ENCODE results near the gene SPSB1. TPM values are rescaled to one million over a fixed set of nuclear protein-coding genes. Genes with fewer than 3 reads are reported as not detected.

SPSB1 gene
- total RNA-seq, 1 donor from 2014 or later, result 1.3 TPM

- Mint-ChIP-seq H3K27ac (ENCODE audit: unreplicated experiment) (no peak overlapping the region), H3K4me3 (no peak overlapping the region), H3K36me3 (ENCODE audit: low read depth) (no peaks in the 10 kb centered on the region)
Measured at GRCh38 chr1:9402256-9402616, 109.5 kb downstream of the SPSB1 start.

DNA sequence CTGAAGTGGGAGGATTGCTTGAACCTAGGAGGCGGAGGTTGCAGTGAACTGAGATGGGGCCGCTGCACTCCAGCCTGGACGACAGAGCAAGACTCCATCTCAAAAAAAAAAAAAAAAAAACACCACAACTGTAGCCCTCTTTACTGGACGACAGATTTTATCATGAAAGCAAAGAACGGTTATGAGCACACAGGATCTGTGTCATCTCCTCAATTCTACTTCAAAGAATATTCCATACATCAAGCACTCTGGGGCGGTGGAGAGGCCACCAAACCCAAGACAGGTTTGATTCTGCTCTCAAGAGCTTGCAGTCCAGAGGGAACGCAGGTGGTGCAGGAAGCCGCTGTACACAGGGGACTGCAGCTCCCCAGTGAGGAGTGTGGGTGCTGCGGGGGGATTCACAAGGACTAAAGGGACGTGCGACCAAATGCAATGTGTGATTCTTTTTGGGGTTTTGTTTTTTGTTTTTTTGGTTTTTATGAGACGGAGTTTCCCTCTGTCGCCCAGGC lies 110.1 kb downstream of the SPSB1 start:
- H3K4me3 Mint-ChIP-seq, result no peak overlapping the region

More at GRCh38 chr1:9402256-9402616, 109.5 kb downstream of the SPSB1 start:
- H3K27me3 Mint-ChIP-seq (ENCODE audit: low read depth), result peaks cover 9% of the 10 kb centered on the region
- peaks cover 4% of the 10 kb centered on the region for H3K4me1 Mint-ChIP-seq
- no peaks in the 10 kb centered on the region for H3K9me3 Mint-ChIP-seq
- TF ChIP-seq, protein P1, sequence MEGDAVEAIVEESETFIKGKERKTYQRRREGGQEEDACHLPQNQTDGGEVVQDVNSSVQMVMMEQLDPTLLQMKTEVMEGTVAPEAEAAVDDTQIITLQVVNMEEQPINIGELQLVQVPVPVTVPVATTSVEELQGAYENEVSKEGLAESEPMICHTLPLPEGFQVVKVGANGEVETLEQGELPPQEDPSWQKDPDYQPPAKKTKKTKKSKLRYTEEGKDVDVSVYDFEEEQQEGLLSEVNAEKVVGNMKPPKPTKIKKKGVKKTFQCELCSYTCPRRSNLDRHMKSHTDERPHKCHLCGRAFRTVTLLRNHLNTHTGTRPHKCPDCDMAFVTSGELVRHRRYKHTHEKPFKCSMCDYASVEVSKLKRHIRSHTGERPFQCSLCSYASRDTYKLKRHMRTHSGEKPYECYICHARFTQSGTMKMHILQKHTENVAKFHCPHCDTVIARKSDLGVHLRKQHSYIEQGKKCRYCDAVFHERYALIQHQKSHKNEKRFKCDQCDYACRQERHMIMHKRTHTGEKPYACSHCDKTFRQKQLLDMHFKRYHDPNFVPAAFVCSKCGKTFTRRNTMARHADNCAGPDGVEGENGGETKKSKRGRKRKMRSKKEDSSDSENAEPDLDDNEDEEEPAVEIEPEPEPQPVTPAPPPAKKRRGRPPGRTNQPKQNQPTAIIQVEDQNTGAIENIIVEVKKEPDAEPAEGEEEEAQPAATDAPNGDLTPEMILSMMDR (conservative IDR thresholded peaks at IDR 0.05), result no peak
- DNase-seq (ENCODE audit: low read depth, low spot score), result no peak

DNA sequence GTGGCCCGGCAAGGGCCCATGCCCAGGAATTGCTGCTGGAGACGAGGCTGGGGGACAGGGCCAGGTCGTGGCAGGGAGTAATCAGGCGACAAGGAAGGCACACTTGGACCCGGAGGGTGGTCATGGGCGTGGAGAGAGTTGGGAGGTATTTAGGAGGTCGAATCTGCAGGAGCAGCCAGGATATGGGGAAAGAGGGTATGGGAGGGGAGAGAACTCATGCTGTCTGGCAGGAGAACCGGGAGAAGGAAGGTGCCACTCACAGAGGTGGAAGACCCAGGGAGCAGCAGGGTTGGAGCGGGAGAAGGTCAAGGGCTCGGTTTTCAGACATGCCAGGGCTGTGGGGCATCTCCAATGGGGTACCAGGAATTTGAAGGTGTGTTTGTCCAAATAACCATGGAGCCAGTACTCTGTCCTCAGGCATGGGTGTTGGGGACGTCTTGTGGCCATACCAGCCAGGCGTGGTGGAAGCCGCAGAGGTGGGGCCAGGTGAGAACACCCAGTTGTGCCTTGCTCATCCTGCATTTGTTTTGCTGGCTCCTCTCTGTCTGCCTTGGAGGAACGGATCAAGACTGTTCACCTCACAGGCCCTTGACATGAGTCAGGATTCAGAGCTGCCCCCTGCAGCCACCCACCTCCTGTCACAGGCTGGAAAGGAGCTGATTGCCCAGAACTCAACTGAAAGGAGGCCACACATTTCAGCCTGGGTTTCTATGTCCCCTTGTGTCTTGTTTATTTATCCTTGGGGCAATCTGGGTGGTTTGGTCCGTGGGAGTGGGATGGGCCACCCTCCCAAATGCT lies 111.6 kb downstream of the SPSB1 start:
- Mint-ChIP-seq H3K4me3 (no peak overlapping the region), H3K27me3 (ENCODE audit: low read depth) (peaks cover 9% of the 10 kb centered on the region), H3K36me3 (ENCODE audit: low read depth) (no peaks in the 10 kb centered on the region), H3K27ac (ENCODE audit: unreplicated experiment) (no peak overlapping the region), H3K4me1 (peaks cover 4% of the 10 kb centered on the region), H3K9me3 (no peaks in the 10 kb centered on the region)
- no peak for DNase-seq (ENCODE audit: low read depth, low spot score)
- TF ChIP-seq, protein P1 (conservative IDR thresholded peaks at IDR 0.05), result no peak

More for the DNA sequence above, 110.1 kb downstream of the SPSB1 start:
- Mint-ChIP-seq H3K4me1 (peaks cover 4% of the 10 kb centered on the region), H3K36me3 (ENCODE audit: low read depth) (no peaks in the 10 kb centered on the region), H3K27ac (ENCODE audit: unreplicated experiment) (no peak overlapping the region), H3K27me3 (ENCODE audit: low read depth) (peaks cover 9% of the 10 kb centered on the region), H3K9me3 (no peaks in the 10 kb centered on the region)
- DNase-seq (ENCODE audit: low read depth, low spot score), result no peak
- TF ChIP-seq, protein P1 (conservative IDR thresholded peaks at IDR 0.05), result no peak

DNA sequence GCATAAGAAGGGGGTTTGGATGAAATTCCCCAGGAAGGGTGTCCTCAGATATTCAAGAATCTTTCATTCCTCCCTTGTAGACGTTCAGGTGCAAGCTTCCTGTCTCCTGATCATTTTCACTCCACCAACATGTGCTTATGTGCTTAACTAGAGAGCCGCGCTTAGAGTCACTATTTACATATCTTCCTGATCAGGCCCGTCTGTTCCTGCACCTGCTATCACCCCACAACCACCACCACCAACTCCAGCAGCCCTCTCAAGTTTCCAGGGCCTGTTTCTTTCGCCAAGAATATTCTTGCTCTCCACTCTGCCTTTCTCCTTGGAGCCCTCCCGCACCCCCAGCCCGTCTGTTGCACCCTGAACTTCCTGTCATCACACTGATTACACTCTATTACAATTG lies 113.4 kb downstream of the SPSB1 start:
- Mint-ChIP-seq H3K4me3 (no peak overlapping the region), H3K4me1 (peaks cover 4% of the 10 kb centered on the region), H3K9me3 (peaks cover 5% of the 10 kb centered on the region), H3K27me3 (ENCODE audit: low read depth) (peaks cover 9% of the 10 kb centered on the region), H3K27ac (ENCODE audit: unreplicated experiment) (no peak overlapping the region), H3K36me3 (ENCODE audit: low read depth) (no peaks in the 10 kb centered on the region)
- TF ChIP-seq, protein P1 (conservative IDR thresholded peaks at IDR 0.05), result no peak
- no peak for DNase-seq (ENCODE audit: low read depth, low spot score)

DNA sequence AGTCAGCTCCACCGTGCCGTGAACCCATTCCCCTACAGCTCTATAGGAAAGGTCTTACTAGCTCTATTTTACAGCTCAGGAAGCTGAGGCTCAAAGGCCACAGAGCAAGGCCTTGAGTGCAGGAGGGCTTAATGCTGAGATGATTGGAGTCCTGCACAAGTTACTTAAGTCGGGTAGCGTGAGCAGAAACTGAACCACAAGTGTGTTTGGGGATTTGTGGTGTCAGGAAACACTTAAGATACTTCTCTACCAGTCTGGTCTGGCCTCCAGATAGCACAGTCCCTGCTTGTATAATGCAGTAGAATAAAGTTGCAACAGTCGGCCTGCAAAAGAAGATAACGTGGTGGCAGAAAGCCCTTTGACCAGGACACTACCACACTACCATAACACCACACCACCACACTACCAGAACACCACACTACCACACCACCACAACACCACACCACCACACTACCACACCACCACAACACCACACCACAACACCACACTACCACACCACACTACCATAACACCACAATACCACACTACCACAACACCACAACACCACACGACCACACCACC lies 118.1 kb downstream of the SPSB1 start:
- Mint-ChIP-seq H3K9me3 (peaks cover 6% of the 10 kb centered on the region), H3K36me3 (ENCODE audit: low read depth) (no peaks in the 10 kb centered on the region), H3K27ac (ENCODE audit: unreplicated experiment) (no peak overlapping the region), H3K4me1 (no peaks in the 10 kb centered on the region), H3K4me3 (no peak overlapping the region), H3K27me3 (ENCODE audit: low read depth) (no peaks in the 10 kb centered on the region)
- TF ChIP-seq, protein P1 (conservative IDR thresholded peaks at IDR 0.05), result no peak
- DNase-seq (ENCODE audit: low read depth, low spot score), result no peak
